GM19193 (cell line): ENCODE results near the gene QSOX2.

Source experiments
- POLR2A ChIP-seq: IDR thresholded peaks from 4 replicates; pipeline ENCODE4 v1.6.1; 2011; ENCODE audit not compliant: insufficient read depth, insufficient read length; ENCODE audit errors: extremely low read depth

QSOX2 gene

GRCh38 chr9:136185066-136185465, 60.5 kb downstream of the QSOX2 start:
- TF ChIP-seq POLR2A, result no peak

GRCh38 chr9:136182850-136183422, 62.7 kb downstream of the QSOX2 start:
- no peak for TF ChIP-seq POLR2A

GRCh38 chr9:136182420-136182787, 63.2 kb downstream of the QSOX2 start:
- TF ChIP-seq POLR2A, result no peak

- TF ChIP-seq POLR2A, result no peak
These were observed 63.7 kb downstream of the QSOX2 start for GRCh38 chr9:136181784-136182419.

GRCh38 chr9:136180586-136180985, 65.0 kb downstream of the QSOX2 start:
- TF ChIP-seq POLR2A, result no peak

GRCh38 chr9:136179761-136180160, 65.9 kb downstream of the QSOX2 start:
- no peak for TF ChIP-seq POLR2A

GRCh38 chr9:136179101-136179616, 66.5 kb downstream of the QSOX2 start:
- TF ChIP-seq POLR2A, result no peak

- TF ChIP-seq POLR2A, result no peak
These were observed 66.9 kb downstream of the QSOX2 start for GRCh38 chr9:136178773-136179075.

- no peak for TF ChIP-seq POLR2A
These were observed 67.4 kb downstream of the QSOX2 start for GRCh38 chr9:136178061-136178772.

GRCh38 chr9:136177224-136177623, 68.4 kb downstream of the QSOX2 start:
- no peak for TF ChIP-seq POLR2A

GRCh38 chr9:136175616-136176197, 69.9 kb downstream of the QSOX2 start:
- no peak for TF ChIP-seq POLR2A

GRCh38 chr9:136174779-136175615, 70.6 kb downstream of the QSOX2 start:
- no peak for TF ChIP-seq POLR2A

GRCh38 chr9:136173648-136174290, 71.8 kb downstream of the QSOX2 start:
- no peak for TF ChIP-seq POLR2A

- no peak for TF ChIP-seq POLR2A
These were observed 73.1 kb downstream of the QSOX2 start for GRCh38 chr9:136172412-136173079.
